Measurements from ENCODE around the gene CCDC73. TPM values are rescaled to one million over a fixed set of nuclear protein-coding genes. Genes with fewer than 3 reads are reported as not detected.
"Not testable (repeated sequence)": the region's sequence is repeated elsewhere in the genome, so short reads cannot be mapped to it uniquely, and the experiment has no call there.

CCDC73 gene
- total RNA-seq, 3 donors from 2014 or later: not detected

DNA sequence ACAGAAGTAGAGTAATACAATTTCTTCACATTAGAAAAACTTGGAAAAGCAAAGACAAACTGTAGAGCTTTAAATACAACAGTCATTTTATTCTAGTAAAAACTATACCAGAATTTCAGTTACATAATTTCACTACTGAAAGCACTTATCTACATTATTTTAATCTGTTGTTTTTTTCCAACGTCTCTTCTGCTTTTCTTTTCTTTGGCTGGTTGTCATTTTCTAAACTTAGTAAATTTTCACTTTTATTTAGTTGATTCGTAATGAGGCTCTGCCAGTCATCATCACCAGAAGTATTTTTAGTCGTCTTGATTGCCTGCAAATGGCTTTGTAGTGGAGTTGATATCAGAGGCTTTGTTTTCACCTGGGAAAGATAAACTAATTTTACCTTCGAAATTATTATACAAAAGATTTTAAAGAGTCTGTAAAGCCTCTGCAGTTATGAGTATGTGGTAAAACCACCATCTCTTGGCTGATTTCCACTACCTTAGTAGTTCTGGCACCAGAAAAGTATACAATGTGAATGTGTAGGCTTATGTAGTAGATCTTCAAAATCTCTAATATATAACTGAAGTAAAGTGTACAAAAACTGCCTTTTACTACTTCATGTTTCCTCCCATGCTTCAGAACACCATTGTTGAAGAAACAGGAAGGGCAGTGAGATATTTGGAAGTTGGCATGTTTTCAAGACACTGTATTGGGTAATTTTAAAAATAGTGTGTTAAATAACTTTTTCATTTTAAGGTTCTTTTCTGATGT lies 191.6 kb downstream of the CCDC73 start:
- intact Hi-C loops (cut with DNase I, micrococcal nuclease): no loop called here

DNA sequence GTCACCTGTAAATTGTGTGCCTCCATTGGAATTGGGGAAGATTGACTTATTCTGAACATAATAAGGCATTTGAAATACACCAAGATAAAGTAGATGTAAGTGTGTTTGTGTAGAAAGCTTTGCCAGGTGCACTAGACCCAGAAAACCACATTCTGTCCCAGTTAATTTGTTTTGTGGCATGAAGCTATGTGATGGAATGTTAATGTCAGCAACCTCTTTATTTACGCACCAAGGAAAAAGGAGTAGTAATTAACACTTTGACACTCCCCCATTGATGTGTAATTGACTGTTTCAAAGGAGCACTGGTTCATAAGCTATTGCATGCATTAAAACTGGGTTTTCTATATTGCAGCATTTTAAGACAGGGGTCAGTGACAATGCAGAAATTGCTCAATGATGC lies 196.5 kb downstream of the CCDC73 start:
- no peak for ATAC-seq
- H3K36me3 ChIP-seq (ENCODE audit: low read depth): no peaks in the 10 kb centered on the region
- no peak overlapping the region for H3K4me3 ChIP-seq

More for the DNA sequence above, 191.6 kb downstream of the CCDC73 start:
- ATAC-seq: no peak
- H3K4me1 ChIP-seq (ENCODE audit: low read depth): no peaks in the 10 kb centered on the region
- no peak overlapping the region for H3K4me3 ChIP-seq
- no peaks in the 10 kb centered on the region for H3K9me3 ChIP-seq
- DNase-seq: no peak
- H3K36me3 ChIP-seq (ENCODE audit: low read depth): no peaks in the 10 kb centered on the region
- TF ChIP-seq CTCF (IDR thresholded peaks at IDR 0.05): no peak

DNA sequence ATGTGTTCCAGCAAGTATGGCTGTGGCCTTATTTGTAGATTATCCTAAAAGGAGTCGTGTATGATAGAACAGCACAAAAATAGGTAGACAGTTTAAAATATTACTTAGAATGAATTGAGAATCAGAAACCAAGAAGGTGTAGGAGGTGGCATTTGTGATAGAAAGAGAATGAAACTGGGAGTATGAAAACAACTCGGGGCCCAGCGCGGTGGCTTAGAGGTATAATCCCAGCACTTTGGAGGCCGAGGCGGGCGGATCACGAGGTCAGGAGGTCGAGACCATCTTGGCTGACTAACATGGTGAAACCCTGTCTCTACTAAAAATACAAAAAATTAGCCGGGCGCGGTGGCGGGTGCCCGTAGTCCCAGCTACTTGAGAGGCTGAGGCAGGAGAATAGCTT lies 198.3 kb downstream of the CCDC73 start:
- ATAC-seq; H3K4me3 ChIP-seq; DNase-seq; H3K9me3 ChIP-seq; intact Hi-C loops (cut with DNase I, micrococcal nuclease); H3K36me3 ChIP-seq (ENCODE audit: low read depth); H3K4me1 ChIP-seq (ENCODE audit: low read depth): not testable (repeated sequence)

More for the DNA sequence above, 196.5 kb downstream of the CCDC73 start:
- DNase-seq: no peak
- no peak for TF ChIP-seq CTCF (IDR thresholded peaks at IDR 0.05)
- H3K9me3 ChIP-seq: no peaks in the 10 kb centered on the region
- intact Hi-C loops (cut with DNase I, micrococcal nuclease): no loop called here
- H3K4me1 ChIP-seq (ENCODE audit: low read depth): no peaks in the 10 kb centered on the region

DNA sequence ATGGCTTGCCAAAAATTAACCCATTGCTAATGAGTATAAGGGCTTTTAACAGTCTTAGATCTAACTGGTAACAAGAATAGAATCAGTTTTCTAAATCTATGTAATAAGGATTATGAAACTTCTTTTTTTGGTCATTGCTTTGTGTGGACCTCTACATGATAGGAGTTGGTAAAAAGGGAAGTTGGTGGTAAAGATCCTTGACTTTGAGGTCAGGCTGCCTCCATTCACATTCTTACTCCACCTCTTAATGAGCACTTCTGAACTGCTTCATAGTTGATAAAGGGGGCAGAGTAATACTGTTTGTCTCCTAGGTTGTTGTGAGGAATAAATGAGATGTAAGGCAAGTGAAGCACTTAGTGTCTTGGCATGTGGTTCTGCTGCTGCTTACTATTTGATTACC lies 200.2 kb downstream of the CCDC73 start:
- DNase-seq: no peak
- intact Hi-C loops (cut with DNase I, micrococcal nuclease): no loop called here
- Histone ChIP-seq H3K4me1 (ENCODE audit: low read depth) (no peaks in the 10 kb centered on the region), H3K9me3 (no peaks in the 10 kb centered on the region), H3K36me3 (ENCODE audit: low read depth) (peaks cover 7% of the 10 kb centered on the region), H3K4me3 (no peak overlapping the region)
- ATAC-seq: no peak
- no peak for TF ChIP-seq CTCF (IDR thresholded peaks at IDR 0.05)

DNA sequence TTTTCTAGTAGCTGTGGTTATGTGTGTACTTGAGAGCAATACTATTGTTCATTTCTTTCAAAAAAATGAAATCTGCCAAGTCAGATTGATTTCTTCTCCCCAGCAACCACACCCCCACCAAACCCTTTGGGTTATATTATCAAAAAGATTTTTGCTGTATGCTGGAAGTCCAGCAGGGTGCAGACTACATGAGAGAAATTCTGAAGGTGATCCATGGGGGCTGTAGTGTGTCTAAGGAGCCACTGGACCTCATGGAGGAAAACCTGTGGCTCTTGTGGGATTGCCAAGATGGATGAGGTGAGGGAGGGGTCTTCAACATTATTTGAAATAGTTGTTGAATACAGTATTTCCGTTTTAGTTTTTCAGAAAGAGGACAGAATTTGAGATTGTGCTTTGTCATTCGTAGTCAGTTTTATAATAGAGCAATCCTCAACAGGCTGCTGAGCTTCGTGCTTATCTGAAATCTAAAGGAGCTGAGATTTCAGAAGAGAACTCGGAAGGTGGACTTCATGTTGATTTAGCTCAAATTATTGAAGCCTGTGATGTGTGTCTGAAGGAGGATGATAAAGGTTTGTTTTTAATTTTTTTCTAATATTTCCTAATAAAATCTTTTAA lies 207.8 kb downstream of the CCDC73 start:
- ATAC-seq: no peak
- peaks cover 9% of the 10 kb centered on the region for H3K4me1 ChIP-seq (ENCODE audit: low read depth)
- intact Hi-C loops (cut with DNase I, micrococcal nuclease): no loop called here
- no peak overlapping the region for H3K4me3 ChIP-seq
- peaks cover 10% of the 10 kb centered on the region for H3K36me3 ChIP-seq (ENCODE audit: low read depth)
- no peaks in the 10 kb centered on the region for H3K9me3 ChIP-seq
- TF ChIP-seq CTCF (IDR thresholded peaks at IDR 0.05): no peak
- DNase-seq: no peak

DNA sequence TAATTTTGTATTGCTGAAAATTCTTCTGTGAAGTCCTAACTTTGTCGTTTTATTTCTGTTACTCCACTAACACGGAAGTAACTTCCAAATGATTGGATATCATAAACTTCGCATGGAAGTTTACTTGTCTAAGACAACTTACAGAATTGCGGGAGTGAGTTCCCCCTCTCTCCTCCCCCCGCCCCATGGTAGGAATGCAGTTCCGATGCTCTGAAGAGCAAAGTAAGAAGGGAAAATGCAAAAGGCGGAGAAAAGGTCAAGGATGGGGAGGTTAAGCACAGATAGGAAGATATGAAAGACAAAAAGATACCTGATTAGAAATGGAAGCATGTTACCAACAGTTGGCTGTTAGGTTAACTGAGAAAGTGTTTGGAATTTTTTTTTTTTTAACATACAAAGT lies 209.5 kb downstream of the CCDC73 start:
- intact Hi-C loops (cut with DNase I, micrococcal nuclease): no loop called here
- Histone ChIP-seq H3K4me3 (no peak overlapping the region), H3K4me1 (ENCODE audit: low read depth) (peaks cover 9% of the 10 kb centered on the region), H3K9me3 (no peaks in the 10 kb centered on the region), H3K36me3 (ENCODE audit: low read depth) (peaks cover 3% of the 10 kb centered on the region)
- no peak for DNase-seq
- no peak for ATAC-seq
- no peak for TF ChIP-seq CTCF (IDR thresholded peaks at IDR 0.05)
